Neural crest cell (in vitro differentiated cells): ENCODE data around the gene CHID1. TPM values are rescaled to one million over a fixed set of nuclear protein-coding genes. Genes with fewer than 3 reads are reported as not detected.

Experiments used
- DNase-seq: peaks from one replicate; pipeline ENCODE4 v3.0.0; 2021; ENCODE audit warnings: low read depth, mixed read lengths, low spot score
- H3K27ac Mint-ChIP-seq: one replicate; pipeline ENCODE4 v1.8.0; 2021; ENCODE audit warnings: mild to moderate bottlenecking, mixed read lengths; ENCODE audit not compliant: unreplicated experiment
- H3K27me3 Mint-ChIP-seq: 2 replicates; pipeline ENCODE4 v1.8.0; 2021; ENCODE audit warnings: low read depth, mild to moderate bottlenecking, mixed read lengths
- H3K36me3 Mint-ChIP-seq: 2 replicates; pipeline ENCODE4 v1.8.0; 2021; ENCODE audit warnings: low read depth, mild to moderate bottlenecking, mixed read lengths
- H3K4me1 Mint-ChIP-seq: 2 replicates; pipeline ENCODE4 v1.8.0; 2021; ENCODE audit warnings: mixed read lengths
- H3K4me3 Mint-ChIP-seq: one replicate; pipeline ENCODE4 v1.8.0; 2021; ENCODE audit warnings: mild to moderate bottlenecking, mixed read lengths
- H3K9me3 Mint-ChIP-seq: 2 replicates; pipeline ENCODE4 v1.8.0; 2021; ENCODE audit warnings: mixed read lengths
- total RNA-seq: library from RNA; stranded (reverse); gene quantifications from 2 replicates; pipeline ENCODE4 v1.2.1, GENCODE V29; 2021
- TF ChIP-seq, protein P1 (sequence below): fragments of 200-600 bp; sonication (generic); conservative IDR thresholded peaks from 2 replicates; pipeline ENCODE4 v1.5.0; 2021; ENCODE audit warnings: antibody characterized with exemption, mild to moderate bottlenecking

The CHID1 gene
- total RNA-seq, 1 donor from 2014 or later, result 82.4 TPM

DNA sequence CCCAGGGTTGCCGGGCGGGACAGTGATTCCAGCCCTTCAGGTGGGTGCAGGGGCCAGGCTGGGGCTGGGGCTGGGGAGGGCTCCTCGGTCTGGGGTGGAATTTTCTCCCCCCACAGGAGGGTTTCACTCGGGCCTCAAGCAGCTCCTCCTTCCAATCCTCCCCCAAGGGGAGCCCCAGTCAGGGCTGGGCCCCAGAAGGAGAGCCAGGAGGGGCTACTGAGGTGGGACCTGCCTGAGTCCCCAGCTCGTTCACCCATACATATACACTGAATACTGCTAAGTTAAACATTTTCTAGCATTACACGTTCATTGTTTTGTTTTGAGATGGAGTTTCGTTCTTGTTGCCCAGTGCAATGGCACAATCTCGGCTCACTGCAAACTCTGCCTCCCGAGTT is 84.4 kb downstream of the CHID1 start:
- no peak overlapping the region for H3K27ac Mint-ChIP-seq
- TF ChIP-seq, protein P1, sequence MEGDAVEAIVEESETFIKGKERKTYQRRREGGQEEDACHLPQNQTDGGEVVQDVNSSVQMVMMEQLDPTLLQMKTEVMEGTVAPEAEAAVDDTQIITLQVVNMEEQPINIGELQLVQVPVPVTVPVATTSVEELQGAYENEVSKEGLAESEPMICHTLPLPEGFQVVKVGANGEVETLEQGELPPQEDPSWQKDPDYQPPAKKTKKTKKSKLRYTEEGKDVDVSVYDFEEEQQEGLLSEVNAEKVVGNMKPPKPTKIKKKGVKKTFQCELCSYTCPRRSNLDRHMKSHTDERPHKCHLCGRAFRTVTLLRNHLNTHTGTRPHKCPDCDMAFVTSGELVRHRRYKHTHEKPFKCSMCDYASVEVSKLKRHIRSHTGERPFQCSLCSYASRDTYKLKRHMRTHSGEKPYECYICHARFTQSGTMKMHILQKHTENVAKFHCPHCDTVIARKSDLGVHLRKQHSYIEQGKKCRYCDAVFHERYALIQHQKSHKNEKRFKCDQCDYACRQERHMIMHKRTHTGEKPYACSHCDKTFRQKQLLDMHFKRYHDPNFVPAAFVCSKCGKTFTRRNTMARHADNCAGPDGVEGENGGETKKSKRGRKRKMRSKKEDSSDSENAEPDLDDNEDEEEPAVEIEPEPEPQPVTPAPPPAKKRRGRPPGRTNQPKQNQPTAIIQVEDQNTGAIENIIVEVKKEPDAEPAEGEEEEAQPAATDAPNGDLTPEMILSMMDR, result no peak
- no peak for DNase-seq
- H3K27me3 Mint-ChIP-seq, result peaks cover 47% of the 10 kb centered on the region
- peak overlapping the region; percentile 73 for H3K4me3 Mint-ChIP-seq
- no peaks in the 10 kb centered on the region for H3K36me3 Mint-ChIP-seq
- H3K9me3 Mint-ChIP-seq, result no peaks in the 10 kb centered on the region
- H3K4me1 Mint-ChIP-seq, result peaks cover 21% of the 10 kb centered on the region

DNA sequence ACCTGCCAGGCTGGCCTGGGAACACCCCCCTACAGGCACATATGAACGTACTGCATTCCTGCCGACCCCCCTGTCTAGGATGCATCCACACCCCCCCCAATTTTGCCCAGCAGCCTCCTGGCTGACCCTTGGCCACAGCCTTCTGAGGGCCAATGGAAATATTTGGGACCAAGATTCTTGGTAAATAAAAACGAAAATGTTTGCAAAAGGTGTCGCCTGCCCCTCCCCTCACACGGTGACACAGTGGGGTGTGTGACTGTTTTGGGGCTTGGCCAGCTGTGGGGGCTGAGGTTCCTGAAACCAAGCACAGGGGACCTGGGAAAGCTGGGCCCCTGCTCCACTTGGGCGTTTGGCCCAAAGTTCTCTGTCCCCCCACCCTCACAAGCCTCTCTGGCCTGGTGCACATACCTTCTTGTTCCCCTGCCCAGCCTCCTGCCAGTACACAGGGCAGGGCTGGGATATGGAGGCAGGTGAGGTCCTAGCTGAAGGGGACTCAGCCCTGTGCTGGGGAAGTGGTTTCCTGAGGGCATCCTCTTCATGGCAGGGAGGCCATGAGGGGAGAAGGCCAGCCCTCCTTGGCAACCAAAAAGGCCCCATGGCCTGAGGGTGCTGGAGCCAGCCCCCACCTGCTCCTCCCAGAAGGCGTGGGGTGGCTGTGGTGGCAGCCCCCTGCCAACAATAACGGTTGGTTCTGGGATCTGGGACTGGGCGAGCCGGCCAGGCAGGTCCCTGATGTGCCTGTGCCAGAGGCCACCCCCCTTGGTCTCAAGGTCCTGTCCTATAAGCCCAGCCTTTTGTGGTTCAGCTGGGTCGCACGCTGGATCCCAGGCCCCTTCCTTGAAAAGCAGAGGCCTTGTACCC is 85.0 kb downstream of the CHID1 start:
- no peaks in the 10 kb centered on the region for H3K9me3 Mint-ChIP-seq
- no peak overlapping the region for H3K27ac Mint-ChIP-seq
- peaks cover 21% of the 10 kb centered on the region for H3K4me1 Mint-ChIP-seq
- no peak overlapping the region for H3K4me3 Mint-ChIP-seq
- H3K27me3 Mint-ChIP-seq, result peaks cover 42% of the 10 kb centered on the region
- H3K36me3 Mint-ChIP-seq, result no peaks in the 10 kb centered on the region
- DNase-seq, result no peak
- TF ChIP-seq, protein P1, result no peak

DNA sequence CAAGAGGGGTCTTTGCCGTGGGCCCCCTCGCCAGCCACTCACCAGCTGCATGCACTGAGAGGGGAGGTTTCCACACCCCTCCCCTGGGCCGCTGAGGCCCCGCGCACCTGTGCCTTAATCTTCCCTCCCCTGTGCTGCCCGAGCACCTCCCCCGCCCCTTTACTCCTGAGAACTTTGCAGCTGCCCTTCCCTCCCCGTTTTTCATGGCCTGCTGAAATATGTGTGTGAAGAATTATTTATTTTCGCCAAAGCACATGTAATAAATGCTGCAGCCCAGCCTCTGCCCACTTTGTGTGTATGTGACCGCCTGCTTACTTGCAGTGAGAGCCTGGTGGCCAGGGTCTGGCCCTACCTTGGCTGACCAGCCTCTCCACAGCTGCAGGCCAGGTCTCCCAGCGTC is 85.7 kb downstream of the CHID1 start:
- H3K4me1 Mint-ChIP-seq, result peaks cover 21% of the 10 kb centered on the region
- no peak overlapping the region for H3K27ac Mint-ChIP-seq
- peaks cover 36% of the 10 kb centered on the region for H3K27me3 Mint-ChIP-seq
- no peak for DNase-seq
- H3K4me3 Mint-ChIP-seq, result no peak overlapping the region
- H3K36me3 Mint-ChIP-seq, result no peaks in the 10 kb centered on the region
- TF ChIP-seq, protein P1, result no peak
- no peaks in the 10 kb centered on the region for H3K9me3 Mint-ChIP-seq

DNA sequence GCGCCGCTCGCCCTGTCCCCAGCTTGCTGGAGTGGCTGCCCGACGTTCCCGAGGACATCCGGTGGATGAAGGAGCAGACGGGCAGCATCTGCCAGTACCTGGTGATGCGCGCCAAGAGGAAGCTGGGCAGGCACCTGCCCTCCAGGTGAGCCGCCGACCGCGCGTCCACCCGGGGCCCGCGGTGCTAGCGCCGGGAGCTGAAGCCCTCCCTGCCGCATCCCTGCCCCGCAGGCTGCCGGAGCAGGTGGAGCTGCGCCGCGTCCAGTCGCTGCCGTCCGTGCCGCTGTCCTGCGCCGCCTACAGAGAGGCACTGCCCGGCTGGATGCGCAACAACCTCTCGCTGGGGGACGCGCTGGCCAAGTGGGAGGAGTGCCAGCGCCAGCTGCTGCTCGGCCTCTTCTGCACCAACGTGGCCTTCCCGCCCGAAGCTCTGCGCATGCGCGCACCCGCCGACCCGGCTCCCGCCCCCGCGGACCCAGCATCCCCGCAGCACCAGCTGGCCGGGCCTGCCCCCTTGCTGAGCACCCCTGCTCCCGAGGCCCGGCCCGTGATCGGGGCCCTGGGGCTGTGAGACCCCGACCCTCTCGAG is 86.2 kb downstream of the CHID1 start:
- H3K9me3 Mint-ChIP-seq, result no peaks in the 10 kb centered on the region
- TF ChIP-seq, protein P1, result no peak
- peaks cover 18% of the 10 kb centered on the region for H3K4me1 Mint-ChIP-seq
- no peak overlapping the region for H3K27ac Mint-ChIP-seq
- H3K27me3 Mint-ChIP-seq, result peaks cover 30% of the 10 kb centered on the region
- H3K4me3 Mint-ChIP-seq, result no peak overlapping the region
- H3K36me3 Mint-ChIP-seq, result no peaks in the 10 kb centered on the region
- no peak for DNase-seq

DNA sequence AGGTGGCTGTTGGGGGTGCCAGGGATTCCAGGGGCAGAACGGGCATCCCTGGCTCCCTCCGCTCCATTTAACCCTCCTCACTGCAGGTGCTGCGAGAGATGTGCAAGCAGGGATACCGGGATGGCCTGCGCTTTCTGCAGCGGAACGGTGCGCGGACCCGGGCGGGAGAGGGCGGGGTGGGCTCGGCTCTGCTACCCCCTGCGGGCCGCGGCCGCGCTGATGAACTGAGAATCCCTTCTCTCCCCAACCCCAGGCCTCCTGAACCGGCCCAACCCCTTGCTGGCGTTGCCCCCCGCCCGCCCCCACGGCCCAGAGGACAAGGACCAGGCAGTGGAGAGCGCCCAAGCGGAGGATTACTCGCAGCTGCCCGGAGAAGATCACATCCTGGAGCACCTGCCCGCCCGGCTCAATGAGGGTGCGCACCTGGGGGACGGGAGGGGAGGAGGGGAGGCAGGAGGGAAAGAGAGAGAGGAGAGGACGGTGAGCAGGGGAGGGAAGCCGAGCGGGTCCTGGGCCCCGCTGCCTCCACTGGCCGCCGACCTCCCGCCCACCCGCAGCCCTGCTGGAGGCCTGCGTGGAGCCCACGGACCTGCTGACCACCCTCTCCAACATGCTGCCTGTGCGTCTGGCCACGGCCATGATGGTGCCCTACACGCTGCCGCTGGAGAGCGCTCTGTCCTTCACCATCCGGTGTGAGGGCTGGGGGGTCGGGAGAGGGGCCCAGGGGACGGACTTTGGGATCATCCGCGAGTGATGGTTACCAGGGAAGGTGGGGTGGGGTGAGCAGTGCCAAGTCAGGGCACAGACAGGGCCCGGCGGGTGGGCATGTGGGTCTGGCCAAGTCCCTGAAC is 86.9 kb downstream of the CHID1 start:
- Mint-ChIP-seq H3K4me3 (no peak overlapping the region), H3K27ac (no peak overlapping the region), H3K36me3 (no peaks in the 10 kb centered on the region), H3K27me3 (peaks cover 23% of the 10 kb centered on the region), H3K4me1 (peaks cover 12% of the 10 kb centered on the region), H3K9me3 (no peaks in the 10 kb centered on the region)
- no peak for DNase-seq
- TF ChIP-seq, protein P1, result no peak
